Stimulated activated CD4-positive, alpha-beta T cell treated with anti-CD3 and anti-CD28 coated beads, Interleukin-12 subunit alpha, Interleukin-12 subunit beta, amount 100 ng/mL, for 48 hours (primary cell): ENCODE data around the gene MAP3K4.

Source experiments
- DNase-seq, 3 donors: peaks; one replicate each; pipeline ENCODE4 v3.0.0-alpha.2; 2020; ENCODE audit warnings: low read depth in 2 of 3, low spot score in 1 of 3

The MAP3K4 gene

DNA sequence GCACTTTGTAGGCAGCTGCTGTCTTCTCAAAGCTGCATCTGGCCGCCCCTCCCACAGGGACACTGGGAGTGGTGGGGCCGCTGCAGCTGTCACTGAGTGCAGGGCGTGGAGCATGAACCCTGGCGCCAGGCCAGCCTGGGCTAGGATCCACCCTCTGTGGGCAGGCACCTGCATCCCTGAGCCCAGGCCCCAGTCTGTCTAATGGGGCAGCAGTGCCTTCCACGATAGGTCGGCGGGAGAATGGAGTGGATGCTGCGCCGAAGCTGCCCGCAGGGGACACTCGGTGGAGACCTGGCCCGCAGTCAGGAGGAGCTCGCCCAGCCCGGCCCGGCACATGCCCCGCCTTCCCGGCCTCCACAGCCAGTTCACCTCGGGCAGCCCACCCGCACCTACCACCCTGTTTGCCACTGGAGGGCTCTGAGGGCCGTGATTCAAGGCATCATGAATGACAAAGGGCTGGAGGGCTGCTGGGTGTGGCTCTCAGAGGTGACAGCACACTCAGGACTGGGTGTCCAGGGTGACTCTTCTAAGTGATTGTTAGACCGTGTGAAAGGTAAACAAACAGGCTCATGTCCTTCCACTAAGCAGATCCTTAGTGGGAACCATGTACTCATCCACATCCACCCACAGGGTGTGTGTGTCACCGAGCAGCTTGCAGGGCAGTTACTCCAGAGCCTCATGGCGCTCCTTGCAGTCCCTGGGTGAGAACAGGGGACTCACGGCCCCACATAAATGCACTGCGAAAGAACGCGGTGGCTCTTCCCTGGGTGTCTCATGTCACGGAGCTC is 148.4 kb downstream of the MAP3K4 start:
- no peak for DNase-seq

DNA sequence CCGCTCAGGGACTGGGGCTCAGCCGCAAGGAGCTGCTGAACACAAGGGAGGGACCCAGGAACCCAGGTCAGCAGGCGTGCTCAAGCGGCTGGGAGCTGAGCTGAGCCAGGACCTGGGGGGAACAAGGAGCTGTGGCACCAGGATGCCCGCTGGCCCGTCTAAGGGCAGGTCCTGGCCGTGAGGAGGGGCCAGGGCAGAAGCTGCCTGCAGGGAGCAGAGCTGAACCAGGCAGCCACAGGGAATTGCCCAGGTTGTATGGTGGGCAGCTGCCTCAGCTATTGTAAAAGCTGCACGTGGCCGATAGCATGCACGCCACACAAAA is 148.9 kb downstream of the MAP3K4 start:
- DNase-seq: no peak

DNA sequence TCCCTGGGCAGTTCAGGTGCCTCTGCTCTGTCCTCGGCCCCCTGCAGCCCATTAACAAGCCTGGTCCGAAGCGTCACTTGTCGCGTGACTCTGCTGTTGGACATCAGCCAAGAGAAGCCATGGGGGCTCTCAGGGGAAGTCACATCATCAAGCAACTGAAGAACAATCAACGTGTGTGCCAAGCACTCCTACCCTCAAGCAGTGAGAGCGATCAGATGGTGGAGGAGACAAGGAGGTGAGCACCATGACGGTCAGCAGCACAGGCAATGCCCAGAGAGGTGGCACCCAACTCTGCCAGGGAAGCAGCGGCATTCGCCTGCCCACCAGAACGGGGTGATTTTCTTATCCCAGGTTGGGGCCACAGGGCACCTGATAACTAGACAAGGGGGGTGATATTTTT is 149.6 kb downstream of the MAP3K4 start:
- DNase-seq: no peak

DNA sequence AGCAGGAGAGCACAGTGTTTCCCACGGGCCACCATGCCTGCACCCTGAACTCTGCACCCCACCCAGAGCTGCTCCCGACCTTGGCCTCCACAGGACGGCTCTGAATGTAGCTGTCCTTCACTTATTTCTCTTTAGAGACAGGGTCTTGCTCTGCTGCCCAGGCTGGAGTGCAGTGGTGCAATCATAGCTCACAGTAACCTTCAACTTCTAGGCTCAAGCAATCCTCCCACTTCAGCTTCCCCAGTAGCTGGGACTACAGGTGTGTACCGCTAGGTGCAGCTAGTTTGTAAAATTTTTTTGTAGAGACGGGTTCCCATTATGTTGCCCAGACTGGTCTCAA is 151.4 kb downstream of the MAP3K4 start:
- DNase-seq: no peak

DNA sequence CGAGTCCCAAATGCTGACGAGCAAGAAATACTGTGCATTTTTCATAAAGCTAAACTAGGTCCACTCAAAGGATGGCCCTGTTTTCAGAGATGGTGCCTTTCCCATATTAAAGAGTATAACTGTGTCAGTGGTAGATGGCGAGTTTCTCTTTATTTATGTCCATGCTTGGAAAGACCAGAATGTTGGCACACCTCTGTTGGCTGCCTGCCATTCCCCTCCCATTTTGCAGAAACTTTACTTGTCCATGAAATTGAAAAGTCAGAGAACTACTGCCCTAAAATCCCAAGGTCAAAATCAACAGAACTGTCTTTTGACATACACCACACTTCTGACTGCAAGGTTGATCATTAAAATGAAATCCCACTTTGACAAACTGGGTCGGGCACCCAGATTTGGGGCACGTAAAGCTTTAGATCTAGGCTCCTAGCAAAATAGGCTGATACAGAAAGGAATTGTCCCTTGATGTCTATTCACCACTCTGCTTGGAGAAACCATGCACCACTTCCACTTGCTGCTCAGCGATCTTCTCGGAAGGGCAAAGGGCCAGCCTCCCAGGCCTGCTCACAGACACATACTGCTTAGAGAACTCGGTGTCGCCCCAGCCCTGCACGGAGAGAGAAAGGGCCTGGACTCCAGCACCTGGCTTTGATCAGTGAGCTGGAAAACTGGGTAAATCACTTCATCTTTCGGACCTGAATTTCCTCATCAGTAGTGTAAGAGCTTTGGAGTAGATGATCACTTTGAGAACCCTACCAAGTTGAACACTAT is 152.3 kb downstream of the MAP3K4 start:
- DNase-seq: no peak

DNA sequence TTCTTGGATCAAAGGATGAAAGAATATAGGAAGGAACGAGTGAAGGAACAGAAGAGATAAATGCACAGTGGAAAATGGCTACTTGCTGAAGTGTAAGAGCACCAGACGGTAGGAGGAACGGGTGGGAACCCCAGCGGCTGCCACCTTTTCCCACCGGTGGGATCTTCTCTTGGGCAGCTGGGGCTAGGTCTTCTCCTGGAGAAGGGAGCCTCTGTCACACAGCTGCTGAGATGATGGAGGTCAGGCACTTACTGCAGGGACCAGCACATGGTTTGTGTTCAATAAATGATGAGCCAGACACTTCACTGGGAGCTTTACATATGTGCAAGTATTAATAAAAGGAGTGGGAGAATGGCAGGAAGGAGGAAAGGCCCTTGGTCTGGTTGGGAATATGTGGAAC is 158.6 kb downstream of the MAP3K4 start:
- DNase-seq: no peak

DNA sequence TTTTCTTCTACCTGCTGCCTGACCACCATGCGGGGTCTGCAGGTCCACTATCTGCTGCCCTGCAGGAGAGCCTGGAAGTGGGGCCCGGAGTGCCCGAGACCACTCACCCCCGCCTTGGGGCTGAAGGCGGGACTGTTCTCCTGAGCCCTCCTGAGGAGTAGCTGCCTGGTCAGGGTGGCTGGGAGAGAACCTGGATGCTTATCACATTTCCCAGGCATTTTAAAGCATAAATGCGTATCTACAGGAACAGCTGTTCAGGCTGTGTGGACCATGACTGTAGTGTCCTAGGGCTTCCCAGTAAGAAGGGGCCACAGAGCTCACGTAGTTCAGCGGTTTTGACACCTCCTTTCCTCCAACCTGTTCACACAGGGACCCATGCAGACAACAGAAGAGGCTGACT is 159.0 kb downstream of the MAP3K4 start:
- no peak for DNase-seq

DNA sequence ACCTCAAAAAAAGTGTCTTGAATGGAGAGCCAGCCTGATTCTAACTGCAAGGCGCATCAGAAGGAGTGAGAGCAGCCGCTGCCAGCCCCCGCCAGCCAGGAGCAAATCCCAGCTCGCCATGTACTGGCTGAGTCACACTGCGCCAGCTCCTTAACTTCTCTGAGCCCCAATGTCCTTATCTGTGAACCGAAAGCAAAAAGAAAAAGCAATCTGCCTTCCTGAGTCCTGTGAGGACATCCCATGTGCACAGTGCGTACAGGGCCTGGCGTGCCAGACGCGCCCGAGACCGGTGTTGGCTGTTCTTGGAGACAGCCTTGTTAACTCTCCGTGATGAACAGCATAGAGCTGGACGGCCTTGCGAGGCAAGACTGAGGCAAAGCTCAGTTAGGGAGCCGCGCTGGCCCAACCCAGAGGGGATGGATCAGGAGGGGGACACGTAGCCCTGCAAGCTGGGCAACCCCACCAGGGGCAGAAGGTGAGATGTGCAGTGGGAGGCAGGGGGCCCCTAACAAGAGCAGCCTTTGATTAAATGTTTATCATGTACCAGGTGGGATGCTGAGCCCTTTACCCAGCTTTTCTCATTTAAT is 159.6 kb downstream of the MAP3K4 start:
- no peak for DNase-seq

DNA sequence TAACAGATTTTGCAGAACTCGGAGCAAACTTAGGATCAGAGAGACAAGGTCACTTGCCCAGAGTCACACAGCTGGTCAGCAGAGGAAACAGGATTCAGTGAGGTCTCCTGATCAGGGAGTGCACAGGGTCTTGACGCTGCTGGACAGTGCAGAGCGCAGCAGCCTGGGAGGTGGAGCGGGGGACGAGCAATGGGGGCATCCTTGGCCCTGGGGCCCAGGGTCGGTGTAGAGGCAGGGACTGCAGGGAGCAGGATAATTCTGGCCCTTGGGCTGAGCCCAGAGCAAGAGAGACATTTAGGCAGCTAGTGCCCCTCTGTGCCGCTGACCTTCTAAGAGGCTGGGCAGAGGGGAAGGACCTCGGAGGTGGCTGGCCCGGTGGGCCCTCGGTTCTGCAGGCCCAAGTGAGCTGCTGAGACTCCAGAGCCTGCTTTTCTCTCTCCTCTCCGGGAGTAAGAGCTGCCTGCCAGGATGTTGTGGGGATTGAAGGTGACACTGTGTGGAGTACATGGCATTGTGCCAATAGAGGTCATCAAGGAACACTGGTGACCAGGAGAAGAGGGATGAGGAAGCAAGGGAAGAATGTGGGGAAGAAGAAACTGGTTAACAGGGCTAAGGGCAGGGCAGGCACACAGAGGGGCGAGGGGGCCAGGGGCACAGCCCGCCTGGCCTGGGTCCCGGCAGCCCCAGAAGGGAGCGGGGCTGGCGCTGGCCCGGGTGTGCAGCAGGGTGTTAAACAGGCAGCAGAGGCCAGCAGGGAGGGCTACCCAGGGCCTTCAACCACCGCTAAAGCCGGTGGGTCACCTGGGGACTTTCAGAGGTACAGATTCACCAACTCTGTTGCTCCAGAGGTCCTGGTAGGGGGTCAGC is 160.3 kb downstream of the MAP3K4 start:
- DNase-seq: no peak

DNA sequence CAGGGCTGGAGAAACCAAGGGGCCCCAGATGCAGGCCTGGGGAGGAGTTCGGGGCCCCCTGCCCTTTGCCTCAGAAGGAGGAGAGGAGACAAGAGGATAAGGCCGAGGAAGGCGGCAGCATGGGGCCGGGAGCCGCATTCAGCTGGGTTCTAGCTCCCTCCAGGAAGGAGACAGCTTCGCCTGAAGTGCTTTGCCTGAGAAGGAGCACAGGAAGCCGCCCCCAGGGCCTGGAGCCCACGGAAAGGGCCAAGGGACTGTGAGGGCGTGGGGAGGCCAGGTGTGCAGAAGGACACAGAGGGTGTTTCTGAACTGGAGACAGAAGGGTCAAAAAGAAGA is 160.9 kb downstream of the MAP3K4 start:
- DNase-seq: no peak

DNA sequence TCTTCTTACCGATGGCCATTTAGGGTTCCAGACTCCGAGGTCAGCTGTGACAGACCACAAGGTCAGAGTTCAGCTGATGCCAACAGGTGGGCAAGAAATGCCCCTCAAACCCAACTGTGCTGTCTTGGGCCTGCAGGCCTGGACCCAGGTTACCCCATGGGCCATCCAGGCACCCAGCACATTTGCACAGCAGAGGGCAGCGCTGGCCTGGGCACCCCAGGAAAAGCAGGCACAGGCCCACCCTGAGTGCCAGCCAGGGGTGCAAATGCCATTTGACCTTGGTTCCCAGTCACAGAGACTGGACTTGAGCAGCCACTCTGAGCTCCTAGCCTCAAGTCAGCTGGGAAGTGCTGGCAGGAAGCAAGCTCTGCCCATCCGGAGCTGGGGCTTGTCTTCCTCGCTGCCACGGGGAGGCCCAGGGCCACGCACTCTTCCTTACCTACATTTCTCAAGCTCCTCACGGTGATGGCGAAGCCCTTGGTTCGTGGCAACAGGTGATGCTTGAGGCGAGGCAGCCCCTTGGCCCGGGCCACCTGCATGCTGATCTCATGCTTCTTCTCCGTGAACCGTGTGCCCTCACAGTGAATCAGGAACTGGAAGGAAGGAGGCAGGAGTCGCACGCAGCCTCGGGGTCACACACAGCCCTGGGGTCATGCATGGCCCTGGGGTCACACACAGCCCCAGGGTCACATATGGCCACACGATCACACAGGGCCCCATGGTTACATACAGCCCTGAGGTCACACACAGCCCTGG is 161.5 kb downstream of the MAP3K4 start:
- no peak for DNase-seq

DNA sequence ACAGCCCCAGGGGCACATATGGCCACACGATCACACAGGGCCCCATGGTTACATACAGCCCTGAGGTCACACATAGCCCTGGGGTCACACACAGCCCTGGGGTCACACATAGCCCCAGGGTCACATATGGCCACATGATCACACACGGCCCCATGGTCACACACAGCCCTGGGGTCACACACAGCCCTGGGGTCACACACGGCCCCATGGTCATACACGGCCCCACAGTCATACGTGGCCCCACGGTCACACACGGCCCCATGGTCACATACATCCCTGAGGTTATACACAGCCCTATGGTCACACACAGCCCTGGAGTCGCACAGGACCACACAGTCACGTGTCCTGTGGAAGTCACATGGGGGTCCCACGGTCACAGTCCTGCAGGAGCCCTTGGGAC is 162.2 kb downstream of the MAP3K4 start:
- DNase-seq: no peak

DNA sequence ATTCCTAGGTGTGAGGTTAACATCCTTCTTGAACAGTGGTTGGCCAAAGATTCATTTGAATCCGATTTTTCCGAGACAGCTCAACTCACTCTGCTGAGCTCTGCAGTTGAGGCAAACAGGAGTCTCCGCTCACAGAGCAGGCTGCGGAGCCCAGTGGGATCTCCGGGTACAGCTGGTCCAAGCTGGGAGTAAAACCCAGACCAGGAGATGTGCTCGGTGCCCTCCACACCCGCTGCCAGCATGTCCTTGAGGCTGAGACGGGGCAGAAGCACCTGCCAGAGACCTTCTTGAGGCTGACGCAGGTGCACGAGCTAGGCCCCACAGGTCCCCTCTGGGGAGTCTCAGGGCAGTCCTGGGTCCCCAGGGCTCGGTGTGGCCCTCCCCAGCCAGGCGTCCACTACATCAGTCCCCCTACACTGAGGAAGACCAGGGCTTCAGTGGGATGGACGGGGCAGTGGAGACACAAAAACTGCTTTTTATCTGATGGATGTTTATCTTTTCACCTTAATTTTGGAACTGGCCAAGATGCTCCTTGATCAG is 163.3 kb downstream of the MAP3K4 start:
- DNase-seq: no peak

DNA sequence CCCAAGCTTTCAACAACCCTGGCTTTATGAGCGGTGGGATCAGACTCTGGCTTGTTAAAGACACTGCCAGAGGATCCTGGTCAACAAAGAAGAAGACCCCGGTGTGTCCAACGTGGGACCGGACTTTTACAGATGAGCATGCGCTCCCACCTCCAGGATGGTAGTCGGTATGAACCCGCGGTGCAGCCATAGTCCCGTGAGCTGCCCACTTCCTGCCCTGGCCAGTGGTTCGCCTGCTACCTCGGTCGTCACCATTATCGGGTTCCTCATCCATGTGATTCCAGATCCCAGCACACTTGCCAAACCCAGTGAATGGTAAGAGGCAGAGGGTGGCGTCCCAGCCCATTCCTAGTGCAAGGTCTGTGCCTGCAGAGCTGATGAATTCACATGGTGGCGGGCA is 169.6 kb downstream of the MAP3K4 start:
- no peak for DNase-seq

DNA sequence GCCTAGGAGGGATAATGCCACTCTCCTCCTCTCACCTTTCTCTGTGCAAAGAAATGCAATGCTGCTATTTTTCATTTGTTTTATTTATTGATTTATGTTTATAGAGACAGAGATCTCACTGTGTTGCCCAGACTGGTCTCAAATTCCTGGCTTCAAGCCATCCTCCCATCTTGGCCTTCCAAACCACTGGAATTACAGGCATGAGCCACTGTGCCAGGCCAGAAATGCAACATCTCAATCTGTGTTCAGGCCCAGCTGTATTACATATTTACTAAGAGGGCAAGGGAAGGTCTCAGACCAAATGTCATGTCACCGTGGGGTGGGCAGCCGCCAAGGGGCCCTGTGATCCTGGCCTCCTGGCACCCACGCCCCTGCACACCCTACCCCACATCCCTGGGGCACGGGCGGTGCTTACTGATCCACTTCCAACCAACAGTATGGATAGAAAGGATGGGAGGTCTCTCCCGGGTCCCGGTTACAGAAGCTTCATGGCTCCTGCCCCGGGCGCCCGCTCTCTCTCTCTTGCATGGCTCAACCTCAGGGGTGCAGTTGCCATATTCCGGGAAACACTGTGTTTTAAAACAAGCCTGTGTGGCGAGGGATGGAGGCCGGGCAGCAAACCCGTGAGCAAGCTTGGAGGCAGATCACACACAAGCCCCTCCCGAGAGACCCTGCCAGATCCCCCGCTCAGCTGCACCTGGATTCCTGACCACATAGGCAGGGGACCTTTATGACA is 170.5 kb downstream of the MAP3K4 start:
- no peak for DNase-seq

DNA sequence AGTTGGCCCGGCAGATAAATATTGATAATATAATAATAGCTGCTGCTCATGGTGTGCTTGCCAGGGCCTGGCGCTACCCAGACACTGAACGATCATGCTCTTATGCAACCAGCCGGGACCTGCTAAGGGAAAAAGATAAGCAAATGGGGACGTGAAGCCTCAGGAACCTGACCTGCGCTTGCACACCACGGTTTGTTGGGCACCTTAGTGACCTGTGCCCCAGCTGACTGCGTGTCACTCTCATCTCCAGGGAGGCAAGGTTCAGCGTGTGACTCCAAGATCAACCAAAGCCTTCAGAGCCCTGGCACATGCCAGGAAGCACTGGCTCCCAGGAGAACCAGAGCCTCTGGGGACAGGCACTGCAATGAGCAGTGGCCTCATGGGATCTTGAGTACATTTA is 171.2 kb downstream of the MAP3K4 start:
- DNase-seq: no peak

DNA sequence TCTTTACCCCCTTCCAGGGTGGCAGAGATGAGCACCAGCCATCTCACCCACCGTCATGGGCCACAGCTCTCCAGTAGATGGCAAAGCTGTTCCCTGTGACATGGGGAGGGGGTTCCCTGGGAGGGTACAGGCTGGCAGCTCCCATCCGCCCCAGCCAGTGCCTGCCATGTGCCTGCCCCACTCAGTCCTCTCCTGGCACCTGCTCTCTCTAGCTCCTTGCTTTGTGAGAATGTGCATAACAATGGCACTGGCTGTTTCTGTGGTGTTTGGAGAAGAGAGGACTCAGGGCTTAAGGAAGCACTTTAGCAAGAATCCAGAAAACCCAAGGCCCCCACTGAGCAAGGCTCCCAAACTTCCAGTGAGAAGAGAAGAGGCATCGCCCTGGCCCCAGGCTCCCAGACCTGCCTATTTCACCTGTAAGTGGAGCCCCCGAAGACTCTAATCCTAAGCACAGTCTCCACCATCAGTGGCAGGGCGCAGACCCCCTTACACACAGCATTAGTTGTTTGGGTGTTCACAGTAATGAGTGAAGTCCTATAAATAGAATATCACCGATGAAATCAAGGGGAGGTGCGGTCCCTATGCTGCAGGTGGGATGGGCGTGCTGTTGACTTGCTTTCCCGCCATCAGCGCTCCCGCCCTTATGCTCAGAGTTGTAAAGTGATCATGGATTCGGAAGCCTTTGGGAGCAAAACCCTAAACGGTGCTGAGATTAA is 172.1 kb downstream of the MAP3K4 start:
- DNase-seq: no peak

DNA sequence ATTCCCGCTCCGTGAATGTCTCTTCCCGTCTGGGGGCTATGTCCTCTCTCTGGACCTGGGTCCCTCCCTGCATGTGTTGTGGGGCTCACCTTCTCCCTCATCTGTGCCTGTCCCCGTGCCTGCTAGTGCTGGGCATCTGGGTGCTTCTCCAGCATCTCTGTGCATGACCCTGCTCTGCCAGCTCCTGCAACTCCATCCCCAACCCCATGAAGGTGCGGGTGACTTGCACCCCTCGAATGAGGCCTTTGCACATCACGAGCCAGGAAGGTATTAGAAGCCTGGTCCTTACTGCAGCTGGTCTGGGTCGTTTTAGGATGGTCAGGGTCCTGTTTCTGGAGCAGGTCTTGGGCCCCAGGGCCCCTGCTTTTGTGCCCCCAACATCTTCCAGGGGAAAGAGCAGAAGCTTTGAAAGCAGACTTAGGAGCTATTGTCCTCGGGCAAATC is 172.6 kb downstream of the MAP3K4 start:
- DNase-seq: no peak

DNA sequence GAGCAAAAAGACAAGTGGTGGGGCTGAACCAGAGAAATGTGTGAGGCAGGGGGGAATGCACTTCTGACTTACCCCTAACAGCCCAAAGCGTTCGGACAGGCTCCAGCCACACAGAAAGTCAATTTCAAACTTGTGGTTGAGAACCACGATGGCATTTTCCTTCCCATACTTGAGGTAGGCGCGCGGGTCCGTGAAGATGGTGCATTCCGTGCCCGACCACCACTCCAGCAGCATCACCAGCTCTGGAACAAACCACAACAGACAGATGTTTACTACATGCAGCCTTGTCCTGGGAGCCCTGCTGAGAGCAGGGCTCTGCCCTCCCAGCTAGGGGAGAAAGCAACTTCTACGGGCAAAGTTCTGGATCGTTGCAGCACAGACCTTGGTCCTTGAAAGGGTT is 174.6 kb downstream of the MAP3K4 start:
- DNase-seq: no peak
